ENCODE measurements around the gene GABRB2.

GABRB2 gene

GRCh38 chr5:161342886-161343285 lies 203.6 kb downstream of the GABRB2 start:
- H3K27ac ChIP-seq = no peak overlapping the region
- TF ChIP-seq ZFX (IDR thresholded peaks at IDR 0.05) = no peak
- TF ChIP-seq, protein P1, sequence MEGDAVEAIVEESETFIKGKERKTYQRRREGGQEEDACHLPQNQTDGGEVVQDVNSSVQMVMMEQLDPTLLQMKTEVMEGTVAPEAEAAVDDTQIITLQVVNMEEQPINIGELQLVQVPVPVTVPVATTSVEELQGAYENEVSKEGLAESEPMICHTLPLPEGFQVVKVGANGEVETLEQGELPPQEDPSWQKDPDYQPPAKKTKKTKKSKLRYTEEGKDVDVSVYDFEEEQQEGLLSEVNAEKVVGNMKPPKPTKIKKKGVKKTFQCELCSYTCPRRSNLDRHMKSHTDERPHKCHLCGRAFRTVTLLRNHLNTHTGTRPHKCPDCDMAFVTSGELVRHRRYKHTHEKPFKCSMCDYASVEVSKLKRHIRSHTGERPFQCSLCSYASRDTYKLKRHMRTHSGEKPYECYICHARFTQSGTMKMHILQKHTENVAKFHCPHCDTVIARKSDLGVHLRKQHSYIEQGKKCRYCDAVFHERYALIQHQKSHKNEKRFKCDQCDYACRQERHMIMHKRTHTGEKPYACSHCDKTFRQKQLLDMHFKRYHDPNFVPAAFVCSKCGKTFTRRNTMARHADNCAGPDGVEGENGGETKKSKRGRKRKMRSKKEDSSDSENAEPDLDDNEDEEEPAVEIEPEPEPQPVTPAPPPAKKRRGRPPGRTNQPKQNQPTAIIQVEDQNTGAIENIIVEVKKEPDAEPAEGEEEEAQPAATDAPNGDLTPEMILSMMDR (conservative IDR thresholded peaks at IDR 0.05) = no peak

DNA sequence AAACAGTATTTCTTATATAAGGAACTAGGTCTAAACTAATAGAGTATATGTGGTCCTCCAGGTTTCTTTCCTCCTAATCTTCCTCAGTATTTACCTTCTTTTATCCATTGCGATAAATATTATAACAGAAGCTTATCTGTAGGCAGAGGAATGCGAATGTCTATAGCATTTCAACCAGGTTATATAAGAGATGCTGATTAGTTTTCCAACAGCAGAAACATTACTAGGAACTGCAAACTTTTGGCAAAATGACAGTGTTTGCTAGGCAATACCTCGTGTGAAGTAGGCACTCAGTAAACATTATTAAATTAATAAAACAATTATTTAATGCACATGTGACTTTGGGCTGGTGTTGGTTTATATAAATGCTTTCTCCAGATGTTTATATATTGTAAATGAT lies 206.5 kb downstream of the GABRB2 start:
- TF ChIP-seq, protein P1 (conservative IDR thresholded peaks at IDR 0.05) = no peak
- no peak for TF ChIP-seq ZFX (IDR thresholded peaks at IDR 0.05)
- H3K27ac ChIP-seq = no peak overlapping the region

GRCh38 chr5:161333194-161333880 lies 213.2 kb downstream of the GABRB2 start:
- H3K27ac ChIP-seq = no peak overlapping the region

DNA sequence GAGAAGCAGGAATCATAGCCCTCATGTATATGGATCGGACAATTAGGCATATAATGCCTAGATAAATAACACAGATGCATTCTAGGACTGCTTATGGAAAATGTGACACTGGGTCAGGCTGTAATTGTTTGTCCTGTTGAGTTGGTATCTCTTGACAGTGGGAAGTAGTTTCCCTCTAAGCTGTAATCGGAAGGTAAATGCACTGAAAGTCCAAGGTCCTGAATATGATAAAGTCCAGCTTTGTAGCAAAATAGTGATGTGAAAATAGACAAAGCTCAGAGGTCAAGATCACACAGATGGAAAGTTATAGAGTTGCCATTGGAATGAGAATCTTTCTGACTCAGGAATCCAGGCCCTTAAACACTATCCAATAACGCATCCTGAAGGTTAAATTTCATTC lies 214.2 kb downstream of the GABRB2 start:
- H3K27ac ChIP-seq = no peak overlapping the region
- TF ChIP-seq ZFX (IDR thresholded peaks at IDR 0.05) = no peak
- TF ChIP-seq, protein P1 (conservative IDR thresholded peaks at IDR 0.05) = no peak

More at GRCh38 chr5:161333194-161333880, 213.2 kb downstream of the GABRB2 start:
- TF ChIP-seq ZFX (IDR thresholded peaks at IDR 0.05) = no peak
- TF ChIP-seq, protein P1 (conservative IDR thresholded peaks at IDR 0.05) = no peak

GRCh38 chr5:161314033-161314432 lies 232.5 kb downstream of the GABRB2 start:
- H3K27ac ChIP-seq = no peak overlapping the region; the same call in 1 of the 2 replicates
- TF ChIP-seq ZFX (IDR thresholded peaks at IDR 0.05) = no peak

DNA sequence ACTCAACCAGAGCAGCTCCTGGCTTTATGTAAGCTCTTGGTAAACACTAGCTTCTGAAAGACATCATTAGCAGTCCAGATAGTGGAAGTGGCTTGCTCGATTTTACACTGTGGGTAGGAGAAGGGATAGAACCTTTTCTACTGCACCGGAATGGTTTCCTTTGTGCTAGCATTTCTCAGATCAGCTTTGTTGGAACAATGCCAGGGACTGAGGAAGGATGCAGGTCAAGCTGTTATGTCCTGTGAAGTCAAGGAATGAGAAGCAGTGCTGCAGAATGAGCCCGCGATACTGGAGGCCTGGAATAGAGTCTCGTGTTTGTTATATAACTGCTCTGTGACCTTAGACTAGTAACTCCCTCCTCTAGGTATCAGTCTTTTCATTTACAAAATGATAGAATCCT lies 233.6 kb downstream of the GABRB2 start:
- no peak overlapping the region; the same call in 1 of the 2 replicates for H3K27ac ChIP-seq
- TF ChIP-seq, protein P1 (conservative IDR thresholded peaks at IDR 0.05) = no peak
- no peak for TF ChIP-seq ZFX (IDR thresholded peaks at IDR 0.05)

DNA sequence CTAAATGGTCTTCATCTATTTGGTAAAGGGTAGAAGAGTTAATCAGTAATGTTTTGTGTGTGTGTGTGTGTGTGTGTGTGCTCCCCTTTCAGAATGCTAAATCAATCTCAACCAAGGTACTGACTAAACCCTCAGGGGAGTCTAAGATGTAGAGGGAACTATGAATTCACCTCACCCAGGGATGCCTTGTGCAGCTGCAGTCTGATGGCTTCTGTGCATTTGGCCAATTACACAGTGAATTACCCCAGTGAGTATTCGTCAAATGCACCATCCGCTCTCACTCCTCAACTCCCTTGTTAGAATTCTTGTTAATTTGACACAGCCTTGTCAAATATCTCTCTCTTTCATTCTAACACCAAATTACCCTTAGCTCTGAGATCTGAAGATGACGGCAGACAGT lies 234.6 kb downstream of the GABRB2 start:
- H3K27ac ChIP-seq = no peak overlapping the region
- TF ChIP-seq, protein P1 (conservative IDR thresholded peaks at IDR 0.05) = no peak
- no peak for TF ChIP-seq ZFX (IDR thresholded peaks at IDR 0.05)

DNA sequence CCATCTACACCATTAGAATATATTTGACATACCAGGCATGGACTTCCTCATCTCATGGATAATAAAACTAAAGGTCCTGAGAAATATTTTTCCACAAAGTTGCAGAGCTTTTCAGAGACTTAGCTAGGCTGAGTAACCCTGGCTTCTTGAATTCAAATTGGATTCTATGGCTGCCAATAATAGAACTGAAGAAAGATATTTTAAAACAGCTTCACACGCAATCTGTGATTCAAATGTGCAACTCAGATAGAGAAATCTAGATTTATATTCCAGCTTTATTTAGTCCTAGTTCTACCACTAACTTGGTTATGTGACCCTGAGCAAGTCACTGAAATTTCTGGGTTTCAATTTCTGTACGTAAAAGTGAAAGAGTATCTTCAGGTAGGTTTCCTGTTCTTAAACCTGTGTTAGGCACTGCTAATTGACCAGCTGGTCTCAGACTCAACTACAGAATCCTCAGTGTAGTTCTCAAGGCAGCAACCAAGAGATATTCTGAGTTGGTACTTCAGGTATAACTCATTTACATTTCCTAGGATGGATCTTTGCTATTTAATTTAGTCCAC lies 235.3 kb downstream of the GABRB2 start:
- no peak for TF ChIP-seq ZFX (IDR thresholded peaks at IDR 0.05)
- TF ChIP-seq, protein P1 (conservative IDR thresholded peaks at IDR 0.05) = no peak
- H3K27ac ChIP-seq = no peak overlapping the region
